HG02610 (cell line): ENCODE data around the gene TMEM51.
"Not testable (repeated sequence)": the region's sequence is repeated elsewhere in the genome, so short reads cannot be mapped to it uniquely, and the experiment has no call there.

Experiments used
- ATAC-seq: cut with Tn5 transposase; IDR thresholded peaks from one replicate; pipeline ENCODE4 v1.9.1; 2021; ENCODE audit warnings: mild to moderate bottlenecking, moderate library complexity; ENCODE audit not compliant: unreplicated experiment

Gene TMEM51

GRCh38 chr1:15125101-15125745, 28.3 kb upstream of the TMEM51 start:
- no peak for ATAC-seq

DNA sequence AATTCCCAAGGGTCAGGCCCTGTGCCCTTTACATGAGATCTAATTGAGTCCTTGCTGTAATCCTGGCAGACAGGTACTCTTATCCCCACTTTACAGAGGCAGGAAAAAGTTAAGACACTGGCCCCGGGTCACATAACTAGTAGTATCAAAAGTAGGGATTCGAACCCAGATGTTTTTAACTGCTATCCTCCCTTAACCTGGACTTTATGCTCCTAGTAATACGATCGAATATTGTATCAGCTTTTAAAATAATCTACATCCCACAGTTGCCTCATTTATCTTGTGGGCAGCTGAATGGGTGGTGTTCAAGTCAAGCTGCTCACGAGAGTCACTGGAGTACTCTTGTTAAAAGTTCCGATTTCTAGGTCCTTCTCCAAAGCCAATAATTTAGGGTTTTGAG, 25.5 kb upstream of the TMEM51 start:
- no peak for ATAC-seq

- peak; percentile 65 for ATAC-seq
These were observed 24.8 kb upstream of the TMEM51 start for GRCh38 chr1:15128520-15129313.

- no peak for ATAC-seq
These were observed 23.6 kb upstream of the TMEM51 start for GRCh38 chr1:15129944-15130343.

DNA sequence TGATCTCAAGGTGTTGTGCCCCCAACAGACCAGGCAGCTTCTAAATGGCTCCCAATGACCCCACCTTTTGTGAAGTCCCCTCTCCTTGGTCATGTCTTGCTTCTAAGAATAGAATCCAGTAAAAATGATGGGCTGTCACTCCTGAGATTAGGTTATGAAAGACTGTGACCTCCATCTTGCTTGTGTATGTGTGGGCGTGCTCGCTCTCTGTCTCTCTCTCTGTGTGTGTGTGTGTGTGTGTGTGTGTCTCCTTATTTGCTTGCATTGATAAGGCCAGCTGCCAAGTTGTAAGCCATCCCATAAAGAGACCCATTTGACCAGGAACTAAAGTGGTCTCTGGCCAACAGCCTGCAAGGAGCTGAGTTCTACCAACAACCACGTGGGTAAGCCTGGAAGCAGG, 22.9 kb upstream of the TMEM51 start:
- no peak for ATAC-seq

GRCh38 chr1:15132965-15133364, 20.6 kb upstream of the TMEM51 start:
- ATAC-seq = no peak

GRCh38 chr1:15134285-15134684, 19.3 kb upstream of the TMEM51 start:
- ATAC-seq = no peak

DNA sequence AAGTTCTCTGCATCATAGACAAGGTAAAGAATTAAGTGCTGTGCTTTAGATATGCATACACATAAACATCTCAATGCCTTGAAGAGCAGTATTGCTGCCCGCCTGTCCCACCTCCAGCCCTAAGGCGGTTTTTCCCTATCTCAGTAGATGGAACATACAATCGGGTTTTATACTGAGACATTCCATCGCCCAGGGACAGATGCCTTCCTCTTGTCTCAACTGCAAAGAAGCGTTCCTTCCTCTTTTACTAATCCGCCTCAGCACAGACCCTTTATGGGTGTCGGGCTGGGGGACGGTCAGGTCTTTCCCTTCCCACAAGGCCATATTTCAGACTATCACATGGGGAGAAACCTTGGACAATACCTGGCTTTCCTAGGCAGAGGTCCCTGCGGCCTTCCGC, 17.9 kb upstream of the TMEM51 start:
- not testable (repeated sequence) for ATAC-seq

DNA sequence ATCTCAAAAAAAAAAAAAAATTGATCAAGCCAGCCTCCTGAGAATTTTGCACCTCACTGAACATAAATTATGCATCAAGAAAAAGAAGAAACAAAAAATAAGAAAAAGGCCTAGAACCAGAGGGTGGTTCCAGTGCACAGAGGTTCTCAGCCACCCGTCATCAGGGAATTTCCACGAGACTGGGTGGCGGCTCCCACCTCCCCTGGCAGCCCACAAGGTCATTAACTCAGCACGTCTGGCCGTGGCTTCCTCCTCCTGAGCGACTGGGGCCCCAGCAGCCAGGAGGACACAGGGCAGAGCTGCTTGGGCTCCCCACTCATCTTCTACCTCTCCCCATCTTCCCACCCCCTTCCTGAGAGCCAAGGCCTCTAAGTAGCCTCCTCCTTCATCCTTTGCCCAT, 15.7 kb upstream of the TMEM51 start:
- ATAC-seq = no peak

GRCh38 chr1:15139654-15140350, 13.7 kb upstream of the TMEM51 start:
- no peak for ATAC-seq

GRCh38 chr1:15141935-15142539, 11.5 kb upstream of the TMEM51 start:
- no peak for ATAC-seq

DNA sequence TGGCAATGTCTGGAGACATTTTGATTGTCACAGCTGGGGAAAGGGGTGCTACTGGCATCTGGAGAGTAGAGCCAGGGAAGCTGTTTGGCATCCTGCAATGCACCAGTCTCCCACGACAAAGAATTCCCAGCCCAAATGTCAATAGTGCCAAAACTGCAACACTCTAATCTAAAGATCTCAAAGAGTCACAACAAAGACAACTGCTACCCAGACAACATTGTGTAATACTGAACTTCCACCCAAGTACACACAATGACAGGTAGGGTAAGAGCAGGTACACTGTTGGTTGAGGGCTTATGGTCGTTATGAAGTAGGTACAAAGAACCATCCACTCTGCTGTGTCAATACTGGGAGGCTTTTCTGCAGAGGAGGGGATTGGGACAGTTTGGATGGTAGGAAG, 8.2 kb upstream of the TMEM51 start:
- no peak for ATAC-seq

DNA sequence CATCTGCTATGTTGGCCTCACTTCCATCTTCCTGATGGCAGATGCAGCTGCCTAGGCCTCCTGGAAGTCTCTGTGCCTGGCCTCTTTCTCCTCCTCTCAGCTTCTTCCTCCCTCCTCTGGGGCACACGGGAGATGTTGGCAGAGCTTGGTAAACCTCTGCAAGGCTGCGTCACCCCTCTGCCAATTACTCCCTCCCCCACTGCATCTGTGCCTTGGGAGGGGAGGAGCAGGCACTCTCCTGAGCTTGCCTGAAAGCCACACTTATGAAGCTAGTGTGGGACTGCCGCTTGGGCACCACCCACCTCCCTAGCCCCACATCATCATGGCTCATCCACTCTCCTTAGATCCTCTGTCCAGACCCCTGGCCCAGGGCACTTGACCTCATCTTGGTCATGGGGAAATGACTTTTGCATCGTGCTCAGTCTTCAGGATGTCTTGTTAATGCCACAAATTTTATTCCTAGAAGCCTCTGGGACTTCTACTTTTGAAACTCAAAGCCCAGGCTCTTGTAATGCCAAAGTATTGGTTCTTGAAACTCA, 7.3 kb upstream of the TMEM51 start:
- ATAC-seq = no peak

DNA sequence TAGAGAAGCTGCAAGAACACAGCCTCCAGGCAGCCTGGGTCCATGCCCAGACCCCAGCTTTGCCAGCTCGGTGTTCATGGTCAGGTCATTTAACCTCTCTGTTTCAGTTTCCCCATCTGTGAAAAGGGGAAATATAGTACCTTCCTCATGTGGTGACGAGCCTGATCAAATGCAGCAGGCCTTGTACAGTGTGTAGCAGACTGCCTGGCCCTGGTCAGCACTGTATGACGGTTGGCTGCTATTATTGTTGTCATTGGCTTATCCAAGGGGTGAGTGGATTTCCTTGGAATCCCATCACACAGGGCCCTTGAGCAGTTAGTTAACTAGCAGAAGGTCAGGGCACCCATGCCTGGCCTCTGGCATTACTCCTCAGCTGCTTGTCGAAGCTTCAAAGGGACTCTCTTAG, 6.6 kb upstream of the TMEM51 start:
- no peak for ATAC-seq

GRCh38 chr1:15148004-15148403, 5.5 kb upstream of the TMEM51 start:
- no peak for ATAC-seq

- ATAC-seq = no peak
These were observed 5.1 kb upstream of the TMEM51 start for GRCh38 chr1:15148475-15148874.

GRCh38 chr1:15148941-15149340, 4.6 kb upstream of the TMEM51 start:
- ATAC-seq = no peak

DNA sequence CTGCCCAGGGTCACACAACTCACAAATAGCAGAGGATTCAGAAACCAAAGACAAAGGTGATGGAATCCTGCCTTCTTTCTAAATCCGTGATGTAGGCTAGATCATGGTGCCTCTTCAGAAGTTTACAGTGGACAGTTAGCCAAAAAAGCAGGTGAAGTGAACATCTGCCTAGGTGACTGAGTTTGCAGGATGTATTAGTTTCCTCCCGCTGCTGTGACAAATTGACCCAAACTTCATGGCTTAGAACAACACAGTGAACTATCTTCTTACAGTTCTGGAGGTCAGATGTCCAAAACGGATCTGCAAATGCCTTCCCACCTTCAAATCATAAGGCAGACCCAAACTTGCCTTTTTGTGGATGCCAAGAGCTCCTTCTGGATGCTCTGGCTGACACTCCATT, 3.2 kb upstream of the TMEM51 start:
- ATAC-seq = no peak

- no peak for ATAC-seq
These were observed 2.2 kb upstream of the TMEM51 start for GRCh38 chr1:15151377-15151806.

- no peak for ATAC-seq
These were observed 1.7 kb upstream of the TMEM51 start for GRCh38 chr1:15151871-15152270.
